Measurements from ENCODE around the gene GDNF. TPM values are rescaled to one million over a fixed set of nuclear protein-coding genes. Genes with fewer than 3 reads are reported as not detected.

Gene GDNF
- total RNA-seq, 3 donors from 2014 or later: 0.64 to 17.3 (median 0.94) TPM

DNA sequence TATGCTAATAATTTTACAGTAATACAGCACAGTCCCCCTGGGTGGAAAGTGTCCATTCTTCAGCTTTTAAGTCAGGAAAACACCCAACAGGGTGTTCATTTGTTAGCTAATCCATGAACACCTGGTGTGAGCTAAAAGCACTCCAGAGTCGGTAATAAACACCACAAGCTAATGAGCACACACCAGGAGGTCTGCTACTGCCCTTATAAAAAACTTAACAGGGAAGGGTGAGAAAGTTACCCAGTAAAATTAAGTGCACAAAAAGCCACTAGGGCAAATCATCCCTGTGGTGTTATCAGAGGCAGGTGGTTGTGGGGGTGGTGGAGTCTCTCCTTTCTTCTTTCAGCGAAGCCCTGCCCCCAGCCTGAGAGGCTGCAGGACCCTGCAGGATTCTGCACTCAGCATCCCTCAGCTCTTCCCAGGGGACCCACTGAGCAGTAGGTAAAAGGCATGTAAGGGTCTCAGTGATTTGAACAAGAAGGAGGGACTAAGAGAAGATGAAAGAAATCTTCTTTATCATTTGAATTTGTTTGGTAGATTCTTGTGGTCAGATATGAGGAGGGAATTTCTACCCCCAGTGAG, 14.4 kb downstream of the GDNF start:
- Histone ChIP-seq H3K4me1 (ENCODE audit: low read depth) (no peaks in the 10 kb centered on the region), H3K4me3 (no peak overlapping the region), H3K36me3 (ENCODE audit: low read depth) (no peaks in the 10 kb centered on the region), H3K9me3 (no peaks in the 10 kb centered on the region)
- ATAC-seq: no peak
- TF ChIP-seq, protein P1, sequence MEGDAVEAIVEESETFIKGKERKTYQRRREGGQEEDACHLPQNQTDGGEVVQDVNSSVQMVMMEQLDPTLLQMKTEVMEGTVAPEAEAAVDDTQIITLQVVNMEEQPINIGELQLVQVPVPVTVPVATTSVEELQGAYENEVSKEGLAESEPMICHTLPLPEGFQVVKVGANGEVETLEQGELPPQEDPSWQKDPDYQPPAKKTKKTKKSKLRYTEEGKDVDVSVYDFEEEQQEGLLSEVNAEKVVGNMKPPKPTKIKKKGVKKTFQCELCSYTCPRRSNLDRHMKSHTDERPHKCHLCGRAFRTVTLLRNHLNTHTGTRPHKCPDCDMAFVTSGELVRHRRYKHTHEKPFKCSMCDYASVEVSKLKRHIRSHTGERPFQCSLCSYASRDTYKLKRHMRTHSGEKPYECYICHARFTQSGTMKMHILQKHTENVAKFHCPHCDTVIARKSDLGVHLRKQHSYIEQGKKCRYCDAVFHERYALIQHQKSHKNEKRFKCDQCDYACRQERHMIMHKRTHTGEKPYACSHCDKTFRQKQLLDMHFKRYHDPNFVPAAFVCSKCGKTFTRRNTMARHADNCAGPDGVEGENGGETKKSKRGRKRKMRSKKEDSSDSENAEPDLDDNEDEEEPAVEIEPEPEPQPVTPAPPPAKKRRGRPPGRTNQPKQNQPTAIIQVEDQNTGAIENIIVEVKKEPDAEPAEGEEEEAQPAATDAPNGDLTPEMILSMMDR (IDR thresholded peaks at IDR 0.05): no peak
- intact Hi-C loops (cut with DNase I, micrococcal nuclease): no loop called here
- no peak for DNase-seq

DNA sequence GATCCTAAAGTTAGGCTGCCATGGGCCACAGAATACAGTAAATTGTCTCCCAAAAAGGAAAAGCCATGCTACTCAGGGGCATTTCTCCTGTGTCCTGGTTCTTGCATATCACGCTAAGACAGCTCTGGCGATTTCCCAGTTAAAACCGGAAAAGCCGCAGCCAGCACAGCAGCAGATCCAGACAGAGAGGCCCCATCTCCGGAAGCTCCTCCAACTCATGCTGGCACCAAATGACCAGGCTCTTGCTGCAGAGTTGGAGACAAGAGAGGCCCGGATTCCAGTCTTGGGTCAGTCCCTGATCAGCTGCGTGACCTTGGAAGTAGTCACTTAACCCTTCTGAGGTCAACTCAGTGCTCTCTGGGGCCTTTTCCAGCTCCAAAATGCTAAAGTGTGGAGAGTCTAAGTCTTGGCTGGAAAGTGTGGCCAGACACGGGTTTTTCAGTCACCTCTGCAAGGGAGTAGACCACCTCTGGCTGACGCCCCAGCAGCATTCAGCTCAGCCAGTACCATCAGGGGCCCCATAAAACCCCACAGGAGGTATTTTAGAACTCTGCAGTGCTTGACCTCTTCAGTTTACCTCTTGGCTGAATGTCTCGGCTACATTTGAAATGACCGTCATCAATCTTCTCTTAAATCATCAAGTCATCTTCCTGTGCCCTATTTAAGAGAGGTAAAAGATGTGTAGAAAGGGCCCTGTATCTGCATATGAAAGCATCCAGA, 16.2 kb downstream of the GDNF start:
- Histone ChIP-seq H3K4me1 (ENCODE audit: low read depth) (no peaks in the 10 kb centered on the region), H3K9me3 (no peaks in the 10 kb centered on the region), H3K36me3 (ENCODE audit: low read depth) (no peaks in the 10 kb centered on the region), H3K4me3 (no peak overlapping the region)
- DNase-seq: no peak
- TF ChIP-seq, protein P1 (IDR thresholded peaks at IDR 0.05): no peak
- intact Hi-C loops (cut with DNase I, micrococcal nuclease): no loop called here
- ATAC-seq: no peak

DNA sequence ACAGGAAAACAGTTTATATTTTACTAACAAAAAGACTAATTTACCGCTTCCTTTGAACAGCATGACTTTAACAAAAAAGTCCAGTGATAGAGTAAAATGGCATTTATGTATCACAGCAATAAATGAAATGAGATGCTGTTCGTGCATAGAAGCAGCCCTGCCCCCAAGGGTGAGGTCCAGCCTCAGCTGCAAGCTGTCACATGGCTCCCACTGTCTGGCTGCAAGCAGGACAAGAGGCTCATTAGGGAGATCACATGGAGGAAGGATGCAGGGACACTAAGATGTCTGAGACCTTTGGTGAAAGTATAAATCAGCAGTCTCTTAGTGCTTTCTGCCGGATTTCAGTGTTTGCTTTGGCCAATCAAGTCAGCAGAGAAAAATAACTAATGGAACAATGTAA, 23.0 kb downstream of the GDNF start:
- TF ChIP-seq, protein P1 (IDR thresholded peaks at IDR 0.05): no peak

DNA sequence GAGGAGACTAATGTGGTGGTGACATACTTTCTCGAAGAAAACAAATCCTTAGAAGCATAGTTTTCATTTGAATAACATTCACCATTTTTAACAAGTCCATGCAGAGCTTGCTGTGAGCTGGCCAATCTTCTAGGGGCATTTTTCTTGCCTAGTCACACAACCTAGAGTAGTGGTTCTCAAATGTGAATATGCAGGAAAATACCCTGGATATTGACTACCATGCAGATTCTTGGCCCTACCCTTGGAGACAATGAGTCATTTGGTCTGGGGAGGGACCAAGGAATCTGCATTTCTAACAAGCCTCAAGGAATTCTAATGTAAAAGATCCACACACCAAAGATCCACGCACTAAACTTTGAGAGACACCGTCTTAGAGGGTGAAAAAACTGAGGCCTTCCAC, 23.5 kb downstream of the GDNF start:
- DNase-seq (no peak), ATAC-seq (no peak)
- no peaks in the 10 kb centered on the region for H3K4me1 ChIP-seq (ENCODE audit: low read depth)
- H3K4me3 ChIP-seq: no peak overlapping the region
- TF ChIP-seq, protein P1 (IDR thresholded peaks at IDR 0.05): no peak
- H3K36me3 ChIP-seq (ENCODE audit: low read depth): no peaks in the 10 kb centered on the region
- no peaks in the 10 kb centered on the region for H3K9me3 ChIP-seq
- intact Hi-C loops (cut with DNase I, micrococcal nuclease): no loop called here

More for the DNA sequence above, 23.0 kb downstream of the GDNF start:
- no peaks in the 10 kb centered on the region for H3K9me3 ChIP-seq
- no peak overlapping the region for H3K4me3 ChIP-seq
- H3K36me3 ChIP-seq (ENCODE audit: low read depth): no peaks in the 10 kb centered on the region
- H3K4me1 ChIP-seq (ENCODE audit: low read depth): no peaks in the 10 kb centered on the region
- ATAC-seq: no peak
- intact Hi-C loops (cut with DNase I, micrococcal nuclease): no loop called here
- DNase-seq: no peak

DNA sequence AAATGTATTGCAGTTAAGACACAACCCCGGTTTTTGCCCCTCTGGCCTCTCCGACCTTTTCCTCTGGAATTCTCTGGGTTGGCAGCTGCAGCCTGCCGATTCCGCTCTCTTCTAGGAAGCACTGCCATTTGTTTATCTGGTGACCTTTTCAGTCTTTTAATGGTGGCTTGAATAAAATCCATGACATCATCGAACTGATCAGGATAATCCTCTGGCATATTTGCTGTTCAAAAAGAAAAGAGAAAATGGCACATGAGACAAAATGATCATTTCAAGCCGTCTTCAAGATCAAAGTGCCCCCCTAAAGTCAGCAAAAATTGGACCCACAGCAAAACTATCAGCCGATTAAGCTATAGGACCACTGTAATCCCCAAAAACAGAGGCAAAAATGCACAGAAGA, 23.9 kb downstream of the GDNF start:
- no peak for DNase-seq
- Histone ChIP-seq H3K4me1 (ENCODE audit: low read depth) (no peaks in the 10 kb centered on the region), H3K36me3 (ENCODE audit: low read depth) (no peaks in the 10 kb centered on the region), H3K4me3 (no peak overlapping the region), H3K9me3 (no peaks in the 10 kb centered on the region)
- ATAC-seq: no peak
- intact Hi-C loops (cut with DNase I, micrococcal nuclease): no loop called here
- TF ChIP-seq, protein P1 (IDR thresholded peaks at IDR 0.05): no peak

Data from mucosa of descending colon (tissue), 3 donors.